ENCODE measurements around the gene LRRC7.

LRRC7 gene

DNA sequence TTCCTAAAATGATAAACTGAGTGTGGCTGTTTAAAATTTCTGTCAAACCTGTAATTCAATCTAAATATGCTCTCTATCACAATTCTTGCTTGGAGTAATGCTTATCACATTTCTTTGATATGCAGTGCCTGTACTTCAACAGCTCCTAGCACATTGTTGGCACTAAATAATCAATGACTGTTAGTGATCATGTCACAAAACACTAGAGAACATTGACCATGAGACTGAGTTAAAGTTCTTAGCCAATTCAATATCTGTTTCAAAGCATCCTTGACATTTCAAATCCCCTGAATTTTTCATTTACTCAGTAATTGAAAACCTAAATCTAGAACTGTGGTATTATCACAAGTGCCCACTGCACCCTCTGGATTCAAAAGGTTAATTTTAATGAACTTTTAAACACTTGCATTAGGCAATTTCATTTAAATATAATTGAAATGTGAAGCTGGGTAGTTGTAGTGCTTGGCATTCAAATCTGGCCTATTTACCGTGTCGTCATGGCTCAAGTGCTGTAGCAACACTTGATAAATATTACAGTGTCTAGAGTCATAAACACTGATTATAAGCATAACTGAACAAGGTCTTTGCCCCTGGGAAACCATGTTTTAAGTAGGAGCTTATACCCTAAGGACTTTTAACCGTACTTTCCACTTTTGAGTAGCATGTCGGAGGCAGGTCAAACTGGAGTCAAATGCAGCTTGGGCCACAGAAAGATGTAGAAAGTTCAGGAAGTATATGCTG is 143.6 kb downstream of the LRRC7 start:
- TF ChIP-seq EP300 (IDR thresholded peaks at IDR 0.05; ENCODE audit: borderline replicate concordance) (no peak), TEAD4 (IDR thresholded peaks at IDR 0.05) (no peak)

DNA sequence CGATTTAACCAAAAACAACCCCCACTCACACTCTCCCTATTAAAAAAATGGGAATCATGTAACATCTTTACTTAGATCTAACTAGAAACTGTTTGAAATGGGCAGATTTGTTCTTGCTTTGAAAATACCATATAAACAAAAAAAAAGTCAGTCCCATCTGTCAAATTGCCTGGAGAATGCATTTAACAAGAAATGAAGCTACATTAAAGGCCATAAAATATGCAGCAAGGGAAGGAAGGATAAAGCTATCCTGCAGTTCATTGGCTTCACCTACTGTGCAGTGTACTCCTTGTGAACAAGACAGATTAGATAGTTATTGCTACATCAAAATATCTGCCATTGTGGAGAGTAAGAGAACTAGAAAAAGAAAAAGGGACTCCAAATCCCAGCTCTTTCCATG is 160.5 kb downstream of the LRRC7 start:
- no peak for TF ChIP-seq EP300 (IDR thresholded peaks at IDR 0.05; ENCODE audit: borderline replicate concordance)
- TF ChIP-seq TAF1 (IDR thresholded peaks at IDR 0.05; ENCODE audit: low read depth), result no peak
- TF ChIP-seq, protein P1, sequence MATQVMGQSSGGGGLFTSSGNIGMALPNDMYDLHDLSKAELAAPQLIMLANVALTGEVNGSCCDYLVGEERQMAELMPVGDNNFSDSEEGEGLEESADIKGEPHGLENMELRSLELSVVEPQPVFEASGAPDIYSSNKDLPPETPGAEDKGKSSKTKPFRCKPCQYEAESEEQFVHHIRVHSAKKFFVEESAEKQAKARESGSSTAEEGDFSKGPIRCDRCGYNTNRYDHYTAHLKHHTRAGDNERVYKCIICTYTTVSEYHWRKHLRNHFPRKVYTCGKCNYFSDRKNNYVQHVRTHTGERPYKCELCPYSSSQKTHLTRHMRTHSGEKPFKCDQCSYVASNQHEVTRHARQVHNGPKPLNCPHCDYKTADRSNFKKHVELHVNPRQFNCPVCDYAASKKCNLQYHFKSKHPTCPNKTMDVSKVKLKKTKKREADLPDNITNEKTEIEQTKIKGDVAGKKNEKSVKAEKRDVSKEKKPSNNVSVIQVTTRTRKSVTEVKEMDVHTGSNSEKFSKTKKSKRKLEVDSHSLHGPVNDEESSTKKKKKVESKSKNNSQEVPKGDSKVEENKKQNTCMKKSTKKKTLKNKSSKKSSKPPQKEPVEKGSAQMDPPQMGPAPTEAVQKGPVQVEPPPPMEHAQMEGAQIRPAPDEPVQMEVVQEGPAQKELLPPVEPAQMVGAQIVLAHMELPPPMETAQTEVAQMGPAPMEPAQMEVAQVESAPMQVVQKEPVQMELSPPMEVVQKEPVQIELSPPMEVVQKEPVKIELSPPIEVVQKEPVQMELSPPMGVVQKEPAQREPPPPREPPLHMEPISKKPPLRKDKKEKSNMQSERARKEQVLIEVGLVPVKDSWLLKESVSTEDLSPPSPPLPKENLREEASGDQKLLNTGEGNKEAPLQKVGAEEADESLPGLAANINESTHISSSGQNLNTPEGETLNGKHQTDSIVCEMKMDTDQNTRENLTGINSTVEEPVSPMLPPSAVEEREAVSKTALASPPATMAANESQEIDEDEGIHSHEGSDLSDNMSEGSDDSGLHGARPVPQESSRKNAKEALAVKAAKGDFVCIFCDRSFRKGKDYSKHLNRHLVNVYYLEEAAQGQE (IDR thresholded peaks at IDR 0.05; ENCODE audit: low read depth), result no peak
- no peak for TF ChIP-seq RAD21 (IDR thresholded peaks at IDR 0.05; ENCODE audit: low read depth)
- TF ChIP-seq, protein P2, sequence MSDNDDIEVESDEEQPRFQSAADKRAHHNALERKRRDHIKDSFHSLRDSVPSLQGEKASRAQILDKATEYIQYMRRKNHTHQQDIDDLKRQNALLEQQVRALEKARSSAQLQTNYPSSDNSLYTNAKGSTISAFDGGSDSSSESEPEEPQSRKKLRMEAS (IDR thresholded peaks at IDR 0.05), result no peak
- no peak for TF ChIP-seq CEBPB (IDR thresholded peaks at IDR 0.05)
- no peak for TF ChIP-seq TEAD4 (IDR thresholded peaks at IDR 0.05)
- TF ChIP-seq FOXM1 (IDR thresholded peaks at IDR 0.05; ENCODE audit: borderline replicate concordance, low read depth), result no peak
- no peak for TF ChIP-seq YY1 (IDR thresholded peaks at IDR 0.05; ENCODE audit: low read depth)
- TF ChIP-seq TCF12 (IDR thresholded peaks at IDR 0.05; ENCODE audit: low read depth), result no peak
- no peak for TF ChIP-seq EGR1 (IDR thresholded peaks at IDR 0.05)
- TF ChIP-seq, protein P3, sequence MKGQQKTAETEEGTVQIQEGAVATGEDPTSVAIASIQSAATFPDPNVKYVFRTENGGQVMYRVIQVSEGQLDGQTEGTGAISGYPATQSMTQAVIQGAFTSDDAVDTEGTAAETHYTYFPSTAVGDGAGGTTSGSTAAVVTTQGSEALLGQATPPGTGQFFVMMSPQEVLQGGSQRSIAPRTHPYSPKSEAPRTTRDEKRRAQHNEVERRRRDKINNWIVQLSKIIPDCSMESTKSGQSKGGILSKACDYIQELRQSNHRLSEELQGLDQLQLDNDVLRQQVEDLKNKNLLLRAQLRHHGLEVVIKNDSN (IDR thresholded peaks at IDR 0.05), result no peak
- TF ChIP-seq ZBTB7A (IDR thresholded peaks at IDR 0.05; ENCODE audit: low read depth), result no peak
- TF ChIP-seq CREB1 (IDR thresholded peaks at IDR 0.05; ENCODE audit: low read depth), result no peak
- no peak for TF ChIP-seq NFIC (IDR thresholded peaks at IDR 0.05)

DNA sequence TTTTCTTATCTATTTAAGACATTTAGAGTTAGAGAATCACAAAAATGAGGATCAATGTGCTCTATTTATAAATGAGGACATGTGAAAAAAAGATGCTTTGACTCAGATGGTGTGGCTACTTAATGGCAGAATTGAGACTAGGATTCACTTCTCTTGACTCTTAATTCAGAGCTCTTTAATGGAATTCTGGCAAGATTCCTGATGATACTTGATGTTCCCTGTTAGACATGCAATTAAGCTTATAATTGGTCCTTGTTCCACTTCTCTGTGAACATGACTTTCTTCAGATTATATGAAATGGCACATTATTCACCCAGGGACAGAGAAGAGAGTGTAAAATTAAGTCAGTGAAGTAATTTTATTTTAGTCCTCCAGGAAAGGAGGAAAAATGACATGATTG is 165.3 kb downstream of the LRRC7 start:
- TF ChIP-seq TEAD4 (IDR thresholded peaks at IDR 0.05), result no peak
- no peak for TF ChIP-seq CEBPB (IDR thresholded peaks at IDR 0.05)
- TF ChIP-seq CREB1 (IDR thresholded peaks at IDR 0.05; ENCODE audit: low read depth), result no peak
- no peak for TF ChIP-seq RAD21 (IDR thresholded peaks at IDR 0.05; ENCODE audit: low read depth)
- no peak for TF ChIP-seq ZBTB7A (IDR thresholded peaks at IDR 0.05; ENCODE audit: low read depth)
- TF ChIP-seq, protein P2 (IDR thresholded peaks at IDR 0.05), result no peak
- TF ChIP-seq, protein P1 (IDR thresholded peaks at IDR 0.05; ENCODE audit: low read depth), result no peak
- TF ChIP-seq EP300 (IDR thresholded peaks at IDR 0.05; ENCODE audit: borderline replicate concordance), result no peak
- TF ChIP-seq, protein P3 (IDR thresholded peaks at IDR 0.05), result no peak
- no peak for TF ChIP-seq TCF12 (IDR thresholded peaks at IDR 0.05; ENCODE audit: low read depth)
- TF ChIP-seq NFIC (IDR thresholded peaks at IDR 0.05), result no peak
- TF ChIP-seq EGR1 (IDR thresholded peaks at IDR 0.05), result no peak
- no peak for TF ChIP-seq TAF1 (IDR thresholded peaks at IDR 0.05; ENCODE audit: low read depth)
- TF ChIP-seq FOXM1 (IDR thresholded peaks at IDR 0.05; ENCODE audit: borderline replicate concordance, low read depth), result no peak
- no peak for TF ChIP-seq YY1 (IDR thresholded peaks at IDR 0.05; ENCODE audit: low read depth)

DNA sequence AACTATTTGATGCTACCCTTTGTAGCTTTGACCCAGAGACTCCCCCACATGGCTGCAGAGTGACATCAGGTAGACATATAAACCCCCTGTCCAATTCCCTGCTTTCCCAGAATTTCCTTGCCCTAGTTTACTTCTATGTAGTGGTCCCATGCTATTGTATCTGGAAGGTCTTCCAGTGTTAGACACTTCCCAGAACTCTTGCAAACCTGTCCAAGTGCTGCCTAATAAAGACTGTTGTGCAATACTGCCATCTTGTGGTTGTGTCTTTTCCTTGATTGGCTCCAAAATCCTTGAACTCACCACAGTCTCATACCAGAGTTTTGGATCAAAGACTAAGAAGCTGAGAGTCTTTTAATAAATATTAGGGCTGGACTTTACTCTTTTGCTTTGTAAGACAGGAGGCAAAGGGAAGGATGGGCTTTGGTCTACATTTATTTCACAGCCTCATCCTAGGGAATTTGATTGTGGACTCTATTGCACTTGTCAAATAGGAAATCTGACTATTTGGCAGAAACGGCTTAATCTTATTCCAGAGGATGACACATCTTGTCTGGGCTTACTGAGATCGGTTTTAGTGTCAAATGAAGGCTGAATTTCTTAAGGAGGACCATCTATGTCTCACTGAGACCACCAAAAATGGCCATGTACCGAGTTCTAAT is 169.9 kb downstream of the LRRC7 start:
- TF ChIP-seq TEAD4 (IDR thresholded peaks at IDR 0.05) (no peak), RAD21 (IDR thresholded peaks at IDR 0.05; ENCODE audit: low read depth) (peak; percentile 88), TAF1 (IDR thresholded peaks at IDR 0.05; ENCODE audit: low read depth) (no peak)

DNA sequence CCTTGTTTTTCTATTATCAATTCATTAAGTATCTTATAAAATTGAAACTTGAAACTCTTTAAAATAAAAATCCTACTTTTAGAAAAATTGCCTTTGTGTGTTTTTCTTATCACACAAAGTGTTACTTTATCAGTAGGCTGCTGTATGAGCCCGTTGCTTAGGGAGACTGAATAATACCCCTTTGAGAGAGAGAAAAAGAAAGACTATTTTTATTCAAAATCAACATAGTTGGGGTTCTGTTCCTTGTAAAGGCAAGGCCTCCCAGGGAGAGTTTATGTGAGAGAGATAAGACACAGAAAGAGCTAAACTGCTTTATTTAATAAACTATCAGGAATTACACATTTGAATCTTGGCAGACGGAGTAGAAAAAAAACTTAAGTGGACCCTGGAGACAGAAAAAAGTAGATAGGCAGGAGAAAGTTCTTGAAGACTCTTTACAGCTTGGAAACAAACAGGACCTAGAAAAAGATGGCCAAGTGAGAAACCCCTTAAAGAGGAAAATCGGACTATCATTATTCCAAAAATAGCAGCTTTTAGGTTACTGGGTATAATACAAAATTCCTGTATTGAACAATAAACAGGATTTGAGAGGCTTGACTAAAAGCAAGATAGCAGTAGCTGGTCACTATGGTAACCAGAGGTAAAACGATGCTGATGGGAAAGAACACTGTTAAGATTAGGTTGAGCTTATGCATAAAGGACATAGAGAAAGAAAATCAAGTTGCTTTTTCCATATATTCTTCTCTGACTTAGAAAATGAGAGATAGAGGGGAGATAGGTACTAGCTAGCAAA is 170.9 kb downstream of the LRRC7 start:
- TF ChIP-seq TCF12 (IDR thresholded peaks at IDR 0.05; ENCODE audit: low read depth) (no peak), RAD21 (IDR thresholded peaks at IDR 0.05; ENCODE audit: low read depth) (no peak), FOXM1 (IDR thresholded peaks at IDR 0.05; ENCODE audit: borderline replicate concordance, low read depth) (no peak), YY1 (IDR thresholded peaks at IDR 0.05; ENCODE audit: low read depth) (no peak), TAF1 (IDR thresholded peaks at IDR 0.05; ENCODE audit: low read depth) (no peak), NFIC (IDR thresholded peaks at IDR 0.05) (no peak), TEAD4 (IDR thresholded peaks at IDR 0.05) (no peak), EGR1 (IDR thresholded peaks at IDR 0.05) (no peak), EP300 (IDR thresholded peaks at IDR 0.05; ENCODE audit: borderline replicate concordance) (no peak), CEBPB (IDR thresholded peaks at IDR 0.05) (no peak)
- TF ChIP-seq, protein P1 (IDR thresholded peaks at IDR 0.05; ENCODE audit: low read depth), result no peak
- TF ChIP-seq, protein P2 (IDR thresholded peaks at IDR 0.05), result no peak
- TF ChIP-seq, protein P3 (IDR thresholded peaks at IDR 0.05), result no peak
